ENCODE data around the gene VWF. TPM values are rescaled to one million over a fixed set of nuclear protein-coding genes. Genes with fewer than 3 reads are reported as not detected.

The VWF gene
- total RNA-seq, 4 donors from 2014 or later, result 21.1 to 92.5 (median 49.7) TPM

GRCh38 chr12:5941907-5942306 is 182.6 kb downstream of the VWF start:
- Histone ChIP-seq H3K36me3 (peaks cover 0 to 12% (median 0%) of the 10 kb centered on the region in 3 donors), H3K9me3 (no peaks in the 10 kb centered on the region), H3K27me3 (peaks cover 0 to 74% (median 3%) of the 10 kb centered on the region in 4 donors), H3K4me1 (peaks cover 6 to 17% (median 9%) of the 10 kb centered on the region in 3 donors), H3K4me3 (no peak overlapping the region), H3K27ac (no peak overlapping the region)
- TF ChIP-seq CTCF (IDR thresholded peaks at IDR 0.05), result no peak
- no peak for TF ChIP-seq POLR2A (IDR thresholded peaks at IDR 0.05)
- no peak for DNase-seq
- intact Hi-C loops (cut with DNase I), result no loop called here
- 76 to 97% methylated on average over 3 of the region's 3 CpGs for WGBS, 2 donors

- DNase-seq, result no peak
Measured at GRCh38 chr12:5927732-5928516, 196.5 kb downstream of the VWF start.

DNA sequence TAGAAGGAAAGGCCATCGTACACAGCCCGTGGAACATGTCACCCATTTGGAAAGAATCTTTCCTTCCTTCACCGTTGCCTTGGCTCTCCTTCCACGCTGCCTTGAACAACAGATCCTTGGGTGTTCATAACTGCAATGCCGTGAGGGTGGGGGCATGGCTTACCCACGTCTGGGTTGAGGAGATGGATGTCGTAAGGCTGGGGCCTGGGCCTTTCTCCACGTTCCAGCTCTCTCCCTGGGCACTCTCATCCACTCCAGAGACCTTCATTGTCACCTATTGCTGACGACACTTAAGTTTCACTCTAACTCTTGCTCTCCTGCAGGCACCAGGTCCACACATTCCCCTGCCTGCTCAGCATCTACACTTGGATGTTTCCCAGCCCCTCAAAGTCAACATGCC is 198.8 kb downstream of the VWF start:
- H3K4me3 ChIP-seq, result no peak overlapping the region
- H3K27me3 ChIP-seq, result peaks cover 0 to 42% (median 0%) of the 10 kb centered on the region in 4 donors
- no peaks in the 10 kb centered on the region for H3K4me1 ChIP-seq
- intact Hi-C loops (cut with DNase I), result no loop called here
- no peaks in the 10 kb centered on the region for H3K36me3 ChIP-seq
- H3K27ac ChIP-seq, result no peak overlapping the region
- WGBS, 2 donors, result 73 to 79% methylated on average over 9 of the region's 9 CpGs
- no peak for DNase-seq
- no peaks in the 10 kb centered on the region for H3K9me3 ChIP-seq
- TF ChIP-seq CTCF (IDR thresholded peaks at IDR 0.05) (no peak), POLR2A (IDR thresholded peaks at IDR 0.05) (no peak)

More at GRCh38 chr12:5927732-5928516, 196.5 kb downstream of the VWF start:
- whole genome bisulfite sequencing, 2 donors, result 80 to 90% methylated on average over 4 of the region's 4 CpGs
- Histone ChIP-seq H3K27me3 (peaks cover 0 to 46% (median 0%) of the 10 kb centered on the region in 4 donors), H3K9me3 (no peaks in the 10 kb centered on the region), H3K4me1 (no peaks in the 10 kb centered on the region), H3K4me3 (no peak overlapping the region), H3K36me3 (no peaks in the 10 kb centered on the region), H3K27ac (no peak overlapping the region)
- TF ChIP-seq CTCF (IDR thresholded peaks at IDR 0.05), result no peak
- intact Hi-C loops (cut with DNase I), result no loop called here

GRCh38 chr12:5924342-5924741 is 200.1 kb downstream of the VWF start:
- Histone ChIP-seq H3K27ac (no peak overlapping the region), H3K27me3 (peaks cover 0 to 37% (median 0%) of the 10 kb centered on the region in 4 donors), H3K4me3 (no peak overlapping the region), H3K9me3 (no peaks in the 10 kb centered on the region), H3K4me1 (no peaks in the 10 kb centered on the region), H3K36me3 (no peaks in the 10 kb centered on the region)
- no peak for TF ChIP-seq CTCF (IDR thresholded peaks at IDR 0.05)
- no peak for TF ChIP-seq POLR2A (IDR thresholded peaks at IDR 0.05)
- DNase-seq, result no peak
- intact Hi-C loops (cut with DNase I), result no loop called here
- 67 to 86% methylated on average over 5 to 7 of the region's 7 CpGs for WGBS, 2 donors

GRCh38 chr12:5923751-5924150 is 200.7 kb downstream of the VWF start:
- no peak for TF ChIP-seq POLR2A (IDR thresholded peaks at IDR 0.05)
- no peak for TF ChIP-seq CTCF (IDR thresholded peaks at IDR 0.05)
- WGBS, 2 donors, result 49 to 64% methylated on average over 5 of the region's 5 CpGs
- intact Hi-C loops (cut with DNase I), result no loop called here
- H3K27ac ChIP-seq, result no peak overlapping the region
- no peak for DNase-seq
- H3K36me3 ChIP-seq, result no peaks in the 10 kb centered on the region
- no peaks in the 10 kb centered on the region for H3K4me1 ChIP-seq
- H3K4me3 ChIP-seq, result no peak overlapping the region
- H3K9me3 ChIP-seq, result no peaks in the 10 kb centered on the region
- peaks cover 0 to 37% (median 0%) of the 10 kb centered on the region in 4 donors for H3K27me3 ChIP-seq
